Fibroblast of skin of right biceps (primary cell): ENCODE data around the gene TRDN.
"Not testable (repeated sequence)": the region's sequence is repeated elsewhere in the genome, so short reads cannot be mapped to it uniquely, and the experiment has no call there.

Source experiments
- DNase-seq: peaks from one replicate; pipeline ENCODE4 v3.0.0-alpha.2; 2013

TRDN gene

DNA sequence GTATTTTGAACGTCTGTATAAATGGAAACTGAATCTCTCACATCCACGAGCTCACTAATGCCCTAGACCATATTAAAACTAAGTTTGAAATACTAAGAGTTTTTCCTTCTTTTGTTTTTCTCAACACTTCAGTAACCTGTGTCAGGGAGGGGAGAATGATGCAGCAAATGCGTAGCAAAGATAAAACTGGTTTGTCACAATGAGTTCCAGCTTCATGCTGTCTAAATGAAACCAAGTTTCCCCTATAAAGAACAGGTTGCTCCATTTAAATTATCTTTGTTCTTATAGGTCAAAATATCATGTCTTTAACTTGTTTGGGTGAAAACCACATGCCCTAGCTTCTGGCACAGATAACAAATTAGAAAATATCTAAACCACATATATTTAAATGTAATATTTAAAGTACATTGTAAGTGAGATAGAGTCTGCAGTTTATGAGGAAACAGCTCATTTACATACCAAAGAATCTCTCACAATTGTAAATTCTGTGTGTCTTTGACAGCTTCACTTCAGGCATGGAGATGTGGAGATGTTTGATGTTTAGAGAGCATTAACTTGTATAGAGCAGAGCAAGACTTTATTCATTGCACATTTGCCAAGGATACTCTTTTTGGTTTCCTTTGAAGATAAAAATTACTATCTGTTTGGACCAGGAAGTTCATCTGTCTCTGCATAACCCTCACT lies 7.3 kb downstream of the TRDN start:
- DNase-seq = no peak

DNA sequence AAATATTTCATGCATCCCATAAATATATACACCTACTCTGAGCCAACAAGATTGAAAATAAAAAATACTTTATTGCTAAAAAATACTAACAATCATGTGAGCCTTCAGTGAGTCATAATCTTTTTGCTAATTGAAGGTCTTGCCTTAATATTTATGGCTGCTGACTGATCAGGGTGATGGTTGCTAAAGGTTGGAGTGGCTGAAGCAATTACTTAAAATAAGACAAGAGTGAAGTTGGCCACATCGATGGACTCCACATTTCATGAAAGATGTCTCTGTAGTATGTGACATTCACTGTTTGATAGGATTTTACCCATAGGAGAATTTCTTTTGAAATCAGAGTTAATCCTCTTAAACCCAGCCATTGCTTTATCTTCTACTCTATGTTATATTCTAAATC lies 11.1 kb downstream of the TRDN start:
- no peak for DNase-seq

DNA sequence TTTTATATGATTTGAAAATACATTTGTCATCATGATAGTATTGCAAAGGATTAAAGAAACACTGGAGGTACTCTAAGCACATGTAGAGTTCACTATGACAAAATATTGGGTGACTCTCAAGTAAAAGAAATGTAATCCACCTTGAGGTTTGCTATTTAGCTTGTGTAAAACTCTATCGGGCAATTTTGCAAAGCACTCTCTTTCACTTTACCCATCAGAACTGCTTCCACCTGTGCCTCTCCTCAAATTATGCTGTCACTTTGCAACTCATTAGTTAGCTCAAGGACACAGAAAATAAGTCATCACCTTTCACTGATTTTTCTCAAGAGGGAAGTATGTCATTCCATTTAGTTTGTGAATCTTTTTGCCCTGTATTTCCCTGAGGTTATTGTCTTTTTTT lies 14.0 kb downstream of the TRDN start:
- no peak for DNase-seq

DNA sequence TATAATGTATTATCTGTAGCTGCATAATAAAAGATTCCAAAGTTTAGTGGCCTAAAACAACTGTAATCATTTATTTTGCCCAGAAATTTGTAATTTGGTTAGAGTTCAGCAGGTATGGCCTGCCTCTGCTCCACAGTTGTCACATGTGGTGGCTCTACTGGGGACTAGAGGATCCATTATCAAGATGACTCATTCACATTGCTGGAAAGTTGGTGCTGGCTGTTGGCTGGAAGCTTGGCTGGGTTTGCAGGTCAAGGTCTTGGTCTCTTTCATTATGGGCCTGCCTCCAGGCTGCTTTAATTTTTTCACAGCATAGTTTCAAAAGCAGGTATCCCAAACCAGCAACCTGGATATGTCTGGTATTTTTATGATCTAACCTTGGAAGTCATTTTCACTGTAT lies 17.6 kb downstream of the TRDN start:
- DNase-seq = no peak

DNA sequence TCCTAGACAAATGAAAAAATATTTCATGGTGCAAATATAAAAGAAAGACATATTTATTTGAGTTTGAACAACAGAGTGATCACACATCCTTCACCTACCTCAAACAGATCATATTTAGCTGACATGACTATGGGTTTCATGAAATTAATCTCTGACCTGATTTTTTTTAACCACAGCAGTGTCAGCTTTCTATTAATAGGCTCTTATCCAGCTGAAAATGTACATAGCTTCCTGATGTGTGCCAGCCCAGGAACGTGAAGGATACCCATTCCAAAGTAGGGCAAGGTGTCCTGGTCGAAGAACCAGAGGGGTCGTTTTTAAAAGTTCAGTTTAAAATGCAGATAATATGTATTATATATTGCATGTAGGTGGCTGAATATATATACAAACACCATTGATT lies 19.8 kb downstream of the TRDN start:
- no peak for DNase-seq

DNA sequence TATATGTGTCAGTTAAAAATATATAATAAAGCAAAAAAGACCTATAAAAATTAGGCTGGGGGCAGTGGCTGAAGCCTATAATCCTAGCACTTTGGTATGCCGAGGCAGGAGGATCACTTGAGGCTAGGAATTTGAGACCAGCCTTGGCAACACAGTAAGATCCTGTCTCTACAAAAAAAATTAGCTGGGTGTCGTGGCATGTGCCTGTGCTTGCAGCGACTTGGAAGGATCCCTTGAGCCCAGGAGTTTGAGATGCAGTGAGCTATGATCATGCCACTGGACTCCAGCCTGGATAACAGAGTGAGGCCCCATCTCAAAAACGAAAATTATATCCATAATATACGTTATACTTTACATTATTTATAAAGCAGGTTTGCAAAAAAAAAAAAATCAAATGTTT lies 20.7 kb downstream of the TRDN start:
- no peak for DNase-seq

DNA sequence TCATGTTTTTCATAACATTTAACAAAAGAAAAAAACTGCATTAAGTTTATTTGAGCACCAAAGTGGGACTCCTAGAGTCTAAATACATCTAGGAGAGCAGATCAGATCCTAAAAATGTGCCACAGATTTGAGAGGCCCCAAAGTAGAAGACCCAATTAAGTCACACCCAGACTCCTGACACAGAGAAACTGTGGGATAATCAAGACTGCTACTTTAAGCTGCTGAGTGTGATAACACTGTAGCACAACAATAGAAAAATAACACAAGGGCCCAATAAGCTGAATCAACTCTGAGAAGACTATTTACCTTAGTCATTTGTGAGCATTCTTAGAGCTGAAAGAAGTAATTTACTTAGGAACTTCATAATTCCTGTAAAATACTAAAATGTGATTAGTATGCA lies 26.0 kb downstream of the TRDN start:
- no peak for DNase-seq

DNA sequence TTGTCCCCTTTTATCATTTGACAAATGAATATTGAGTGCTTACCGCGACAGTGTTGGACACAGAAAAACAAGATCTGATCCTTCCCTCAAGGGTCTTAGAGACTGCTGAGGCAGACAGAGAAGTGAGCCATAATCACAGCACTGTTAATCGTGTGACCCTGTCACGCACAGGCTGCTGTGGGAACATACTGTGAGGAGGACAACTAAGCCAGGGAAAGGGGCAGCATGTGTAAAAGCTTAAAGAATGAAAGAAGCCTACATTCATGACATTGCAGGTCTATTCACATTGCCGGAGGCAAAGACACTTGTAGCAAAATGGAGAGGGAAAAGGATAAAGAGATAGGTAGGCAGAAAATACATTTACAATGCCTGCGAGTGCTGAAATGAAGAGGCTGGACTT lies 32.7 kb downstream of the TRDN start:
- DNase-seq = no peak

DNA sequence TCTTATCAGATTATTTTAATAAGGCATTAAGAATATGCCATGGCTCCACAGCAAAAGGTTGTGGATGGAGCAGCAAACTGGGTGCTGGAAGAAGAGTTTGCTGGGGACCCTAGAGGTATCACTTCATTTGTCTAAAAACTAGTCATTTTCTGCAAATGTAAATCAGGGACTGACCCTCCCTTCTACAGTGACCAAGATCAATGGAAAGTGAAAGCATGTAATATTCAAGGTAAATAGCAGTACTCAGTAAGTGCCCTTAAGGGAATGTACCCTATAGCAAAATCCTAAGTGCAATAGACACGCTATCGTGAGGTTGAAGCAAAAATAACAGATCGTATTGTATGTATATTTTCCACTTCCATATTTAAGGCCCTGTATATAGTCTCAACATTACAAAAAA lies 38.7 kb downstream of the TRDN start:
- no peak for DNase-seq

DNA sequence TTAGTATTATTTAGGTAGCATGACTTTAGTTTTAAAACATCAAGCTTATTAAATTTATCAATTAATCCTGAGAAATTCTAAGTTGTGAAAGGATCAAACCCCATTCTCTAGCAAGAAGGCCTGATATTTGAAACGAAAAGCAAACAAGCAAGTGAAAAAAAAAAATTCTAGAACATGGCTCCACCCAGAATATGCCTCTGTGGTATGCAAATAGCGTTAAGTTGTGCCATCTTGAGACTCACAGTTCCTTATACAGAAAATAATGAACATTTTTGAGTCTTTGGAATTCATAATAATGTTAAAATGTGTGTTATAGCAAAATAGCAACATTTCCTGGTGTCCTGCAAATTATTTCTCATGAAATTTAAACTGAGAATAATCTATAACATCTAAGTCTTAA lies 42.0 kb downstream of the TRDN start:
- no peak for DNase-seq

DNA sequence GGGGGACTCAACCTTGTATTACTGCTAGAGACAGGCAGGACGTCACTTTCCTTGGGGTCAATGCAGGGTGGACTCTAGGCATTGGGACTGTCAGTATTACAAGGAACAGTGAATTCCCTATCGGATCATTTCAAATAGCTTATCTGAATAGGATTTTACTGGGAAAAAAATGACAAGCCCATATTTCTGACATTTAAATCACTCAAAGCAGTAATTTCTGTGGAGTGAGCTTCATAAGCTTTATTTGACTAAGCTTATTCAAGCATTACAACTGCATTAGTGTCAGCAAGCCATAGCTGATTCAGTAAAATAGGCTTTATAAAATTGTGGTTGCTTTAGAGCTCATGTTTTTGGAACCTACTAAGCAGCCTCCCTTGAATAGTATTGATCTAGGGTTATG lies 44.3 kb downstream of the TRDN start:
- no peak for DNase-seq

DNA sequence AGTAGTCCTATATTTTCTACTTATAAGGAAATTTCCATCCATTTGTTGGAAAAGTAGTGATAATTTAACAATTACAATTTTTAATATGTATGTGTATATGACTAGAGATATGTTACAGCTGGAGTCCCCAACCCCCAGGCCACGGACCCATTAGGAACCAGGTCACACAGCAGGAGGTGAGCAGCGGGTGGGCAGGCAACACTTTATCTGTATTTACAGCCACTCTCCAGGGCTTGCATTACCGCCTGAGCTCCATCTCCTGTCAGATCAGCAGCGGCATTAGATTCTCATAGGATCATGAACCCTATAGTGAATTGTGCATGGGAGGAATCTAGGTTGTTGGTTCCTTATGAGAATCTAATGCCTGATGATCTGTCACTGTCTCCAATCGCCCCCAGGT lies 46.8 kb downstream of the TRDN start:
- no peak for DNase-seq

DNA sequence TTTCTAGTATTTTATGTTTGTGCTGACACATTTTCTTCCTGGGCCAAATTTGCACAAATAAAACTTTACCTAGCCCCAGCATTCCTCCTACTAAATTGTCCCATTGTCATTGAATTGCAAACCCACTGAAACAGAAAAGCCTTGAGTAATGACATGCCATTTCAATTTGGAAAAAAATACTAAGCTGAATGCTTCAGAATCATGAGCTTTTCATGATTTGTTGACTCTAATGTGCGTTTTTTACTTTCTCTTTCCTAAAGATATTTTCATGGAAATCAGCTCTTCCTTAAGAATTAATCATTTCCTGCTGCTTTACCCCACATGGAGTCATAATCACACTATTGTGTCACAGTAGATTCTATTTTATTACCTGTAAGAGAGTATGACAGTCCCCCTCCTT lies 47.4 kb downstream of the TRDN start:
- DNase-seq = no peak

DNA sequence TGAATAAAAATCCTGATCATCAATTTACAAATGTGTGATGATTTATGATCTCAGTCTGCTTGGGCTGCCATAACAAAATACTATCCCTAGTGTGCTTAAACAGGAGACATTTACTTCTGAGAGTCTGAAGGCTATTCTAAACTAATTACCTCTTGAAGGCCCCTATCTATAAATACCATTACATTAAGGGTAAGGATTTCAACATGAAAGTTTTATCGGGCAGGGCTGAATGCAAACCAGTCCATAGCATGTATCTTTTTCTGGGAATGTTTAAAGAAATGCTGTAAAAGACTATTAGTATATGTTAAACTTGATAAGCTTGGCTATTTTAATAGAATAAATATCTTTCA lies 48.2 kb downstream of the TRDN start:
- no peak for DNase-seq

DNA sequence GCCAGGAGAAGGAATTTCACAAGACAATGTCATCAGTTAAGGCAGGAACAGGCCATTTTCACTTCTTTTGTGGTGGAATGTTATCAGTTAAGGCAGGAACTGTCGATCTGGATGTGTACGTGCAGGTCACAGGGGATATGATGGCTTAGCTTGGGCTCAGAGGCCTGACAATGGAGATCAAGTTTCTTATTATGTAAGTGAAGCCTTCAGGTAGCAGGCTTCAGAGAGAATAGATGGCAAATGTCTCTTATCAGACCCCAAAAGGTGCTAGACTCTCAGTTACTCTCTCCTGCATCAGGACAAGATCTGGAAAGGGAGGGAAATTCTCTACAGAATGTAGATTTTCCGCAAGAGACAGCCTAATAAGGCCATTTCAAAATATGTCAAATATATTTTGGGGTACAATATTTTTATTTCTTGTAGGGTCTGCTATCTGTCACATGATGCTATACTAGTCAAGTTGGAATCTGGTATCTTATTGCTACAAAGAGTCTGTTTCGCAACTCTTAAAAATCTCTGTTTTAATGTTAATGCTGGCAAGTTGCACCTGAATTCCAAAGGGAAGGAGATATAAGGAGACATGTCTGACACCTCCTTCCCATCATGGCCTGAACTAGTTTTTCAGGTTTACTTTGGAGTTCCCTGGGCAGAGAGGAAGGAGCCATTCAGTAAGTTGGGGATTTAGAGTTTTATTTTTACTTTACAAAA lies 48.8 kb downstream of the TRDN start:
- DNase-seq = no peak

DNA sequence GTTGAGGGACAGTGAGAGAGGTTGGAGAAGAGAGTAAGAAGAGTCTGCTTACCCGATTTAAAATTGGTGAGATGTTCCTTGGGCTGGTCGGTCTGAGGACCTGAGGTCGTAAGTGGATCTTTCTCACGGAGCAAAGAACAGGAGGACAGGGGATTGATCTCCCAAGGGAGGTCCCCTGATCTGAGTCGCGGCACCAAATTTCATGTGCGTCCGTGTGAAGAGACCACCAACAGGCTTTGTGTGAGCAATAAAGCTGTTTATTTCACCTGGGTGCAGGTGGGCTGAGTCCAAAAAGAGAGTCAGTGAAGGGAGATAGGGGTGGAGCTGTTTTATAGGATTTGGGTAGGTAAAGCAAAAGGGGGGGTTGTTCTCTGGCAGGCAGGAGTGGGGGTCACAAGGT lies 49.3 kb downstream of the TRDN start:
- DNase-seq = not testable (repeated sequence)

DNA sequence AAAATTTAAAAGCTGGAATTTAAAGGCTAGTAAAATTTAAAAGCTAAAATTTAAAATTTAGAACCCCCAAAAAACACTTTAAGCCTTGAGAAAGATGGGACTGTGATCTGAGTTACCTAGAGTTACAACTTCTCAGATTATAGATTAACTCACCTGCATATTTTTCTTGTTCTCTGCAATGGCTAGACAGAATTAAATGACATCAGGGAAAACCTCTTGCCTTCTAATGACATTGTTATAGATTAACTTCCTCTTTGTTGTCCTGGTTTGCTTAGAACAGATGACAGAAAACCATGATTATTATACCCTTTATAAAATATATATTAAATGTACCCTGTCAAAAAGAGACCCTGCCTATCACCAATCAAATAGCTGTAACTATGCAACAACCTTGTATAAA lies 56.4 kb downstream of the TRDN start:
- DNase-seq = no peak

DNA sequence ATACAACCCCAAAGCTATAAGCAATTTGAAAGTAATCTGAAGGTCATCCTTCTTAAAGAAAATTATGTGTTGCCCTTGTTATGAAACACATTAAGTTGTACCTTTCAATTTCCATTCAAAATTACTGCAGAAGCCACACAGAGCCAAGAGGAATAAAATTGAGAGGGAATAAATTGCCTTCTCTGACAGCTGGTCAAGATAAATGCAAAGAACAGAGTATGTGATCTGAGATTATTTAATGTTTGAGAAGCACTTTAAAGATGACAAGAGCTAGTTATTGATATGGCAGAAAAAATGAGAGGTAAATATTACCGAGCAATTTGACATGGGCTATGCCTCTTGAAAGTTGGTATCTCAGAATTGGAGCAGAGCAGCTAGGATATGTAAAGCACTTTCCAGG lies 61.6 kb downstream of the TRDN start:
- no peak for DNase-seq

DNA sequence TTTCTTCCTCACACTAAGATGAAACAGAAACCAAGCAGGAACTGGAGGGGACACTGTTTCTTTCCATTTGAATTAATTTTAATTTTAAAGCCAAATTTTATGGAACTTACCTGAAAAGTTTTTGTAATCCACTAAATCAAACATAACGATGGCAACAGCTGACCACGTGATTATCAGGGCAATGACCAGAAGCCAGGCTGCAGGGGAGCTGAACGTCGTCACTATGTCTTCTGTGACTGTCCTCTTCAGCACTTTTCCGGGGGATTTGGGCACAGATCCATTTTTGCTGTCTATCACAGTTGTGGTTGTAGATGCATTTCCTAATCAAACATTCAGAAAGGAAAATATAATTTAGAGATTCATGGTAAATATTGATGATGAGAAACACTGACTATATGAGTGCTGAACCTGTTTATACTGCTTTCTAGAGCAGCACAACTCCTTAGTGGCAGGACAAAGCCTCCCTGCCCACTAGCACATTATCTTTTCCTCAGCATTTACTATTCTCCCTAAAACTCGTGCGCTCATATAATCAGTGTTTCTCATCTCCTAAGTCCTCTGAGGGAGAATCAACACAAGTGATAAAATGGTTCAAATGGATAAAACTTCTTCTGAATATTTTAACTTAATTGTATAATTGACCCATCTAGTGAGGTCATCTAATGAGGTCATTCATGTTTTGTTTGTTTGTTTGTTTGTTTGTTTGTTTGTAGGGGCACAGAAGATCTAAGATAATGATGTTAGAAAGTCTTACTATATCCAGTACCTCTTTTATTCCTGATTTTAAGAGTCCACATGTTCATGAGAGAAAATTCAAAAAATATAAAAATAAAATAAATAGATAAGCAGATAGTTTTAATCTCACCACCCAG lies 65.7 kb downstream of the TRDN start:
- DNase-seq = no peak

DNA sequence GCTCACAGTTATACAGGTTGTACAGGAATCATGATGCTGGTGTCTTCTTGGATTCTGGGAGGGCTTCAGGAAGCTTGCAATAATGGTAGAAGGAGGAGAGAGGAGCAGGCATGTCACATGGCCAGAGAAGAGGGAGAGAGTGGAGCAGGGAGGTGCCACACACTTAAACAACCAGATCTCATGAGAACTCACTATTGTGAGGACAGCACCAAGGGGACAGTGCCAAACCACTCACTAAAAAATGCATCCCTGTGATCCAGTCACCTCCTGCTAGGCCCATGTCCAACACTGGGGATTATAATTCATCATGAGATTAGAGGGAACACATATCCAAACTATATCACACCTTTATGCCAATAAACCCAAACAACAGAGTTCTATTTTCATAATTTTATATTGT lies 67.2 kb downstream of the TRDN start:
- no peak for DNase-seq

DNA sequence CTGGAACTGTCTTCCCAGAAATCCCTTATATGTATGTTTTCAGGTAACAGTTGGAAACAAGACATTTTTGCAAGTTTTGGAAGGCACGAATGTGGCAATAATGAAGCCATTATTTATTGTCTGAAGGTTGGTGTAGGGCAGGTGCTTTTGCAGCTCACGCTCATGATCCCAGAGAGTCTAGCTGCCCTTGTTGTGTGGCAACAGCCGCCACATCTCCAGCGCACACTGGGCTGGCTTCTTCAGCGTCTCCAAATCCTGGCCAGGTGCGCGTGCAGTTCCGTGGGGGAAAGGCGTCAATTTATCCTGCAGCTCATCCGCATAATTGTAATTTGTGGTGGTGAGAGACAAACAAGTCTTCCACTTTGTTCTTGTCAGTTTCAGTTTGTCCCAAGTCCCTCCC lies 71.2 kb downstream of the TRDN start:
- no peak for DNase-seq

DNA sequence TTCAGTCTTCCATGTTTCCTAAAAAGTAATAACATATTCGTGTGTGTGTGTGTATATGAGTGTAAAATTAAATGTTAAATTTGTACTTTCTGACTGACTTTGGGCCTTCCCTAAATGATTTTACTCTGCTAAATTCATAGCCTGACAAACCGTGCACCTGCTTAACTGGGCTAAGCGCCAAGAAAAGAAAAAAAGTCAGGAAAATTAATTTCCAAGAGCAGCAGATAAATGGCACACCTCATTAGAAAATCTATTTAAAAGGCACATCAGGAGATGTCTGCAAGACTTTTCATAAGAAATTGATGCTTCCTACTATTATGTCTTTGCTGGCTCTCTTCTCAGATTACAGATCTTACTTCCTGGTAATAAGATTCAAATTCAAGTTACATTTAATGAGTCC lies 72.4 kb downstream of the TRDN start:
- no peak for DNase-seq

DNA sequence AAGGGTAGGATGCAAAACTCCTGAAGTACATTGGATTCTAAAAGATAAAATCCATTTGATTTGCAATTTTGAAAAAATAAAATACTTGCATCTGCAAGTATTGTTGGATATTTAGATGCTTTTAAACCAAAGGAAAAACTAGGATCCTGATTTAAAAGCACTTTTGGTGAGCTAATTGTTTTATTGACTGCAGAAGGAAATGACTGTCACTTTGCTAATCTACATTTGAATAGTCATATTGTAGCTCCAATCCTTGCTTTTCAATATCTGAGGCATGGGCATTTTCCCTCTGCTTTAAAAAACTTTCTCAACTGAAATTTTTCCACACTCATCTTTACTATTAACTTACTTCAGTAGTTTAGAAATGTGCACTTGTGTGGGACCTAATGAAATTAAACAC lies 74.1 kb downstream of the TRDN start:
- no peak for DNase-seq

DNA sequence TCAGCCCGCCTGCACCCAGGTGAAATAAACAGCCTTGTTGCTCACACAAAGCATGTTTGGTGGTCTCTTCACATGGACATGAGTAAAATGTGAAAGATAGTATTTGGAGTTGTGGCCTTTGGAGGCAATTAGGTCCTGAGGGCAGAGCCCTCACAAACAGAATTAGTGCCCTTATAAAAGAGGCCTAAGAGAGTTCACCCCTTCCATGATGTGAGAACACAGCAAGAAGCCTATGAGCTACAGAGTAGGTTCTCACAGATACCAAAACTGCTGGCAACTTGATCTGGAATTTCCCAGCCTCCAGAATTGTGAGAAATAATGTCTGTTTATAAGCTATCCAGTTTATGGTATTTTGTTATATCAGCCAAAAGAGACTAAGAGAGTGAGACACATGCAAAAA lies 74.5 kb downstream of the TRDN start:
- no peak for DNase-seq
